OCI-LY3 (cell line): ENCODE data around the gene MAP4.

Source experiments
- H2AFZ ChIP-seq: fragments of 200-600, 300-600 bp; shearing (Covaris generic); 2 replicates; pipeline ENCODE4 v1.6.0; 2014; ENCODE audit warnings: antibody characterized with exemption, low read depth, low read length
- H3K27ac ChIP-seq: fragments of 200-600, 300-600 bp; sonication (generic); 2 replicates; pipeline ENCODE4 v1.5.1; 2014; ENCODE audit warnings: mild to moderate bottlenecking, low read length, moderate library complexity, mixed read lengths
- H3K27me3 ChIP-seq: fragments of 200-600, 300-600 bp; sonication (generic); 2 replicates; pipeline ENCODE4 v1.6.1; 2014; ENCODE audit warnings: low read depth, low read length, mixed read lengths
- H3K36me3 ChIP-seq: fragments of 200-600, 300-600 bp; sonication (generic); replicated peaks from 2 replicates; pipeline ENCODE3; 2014; ENCODE audit warnings: low read depth, low read length, mixed read lengths
- H3K4me1 ChIP-seq: fragments of 300-600, 200-600 bp; sonication (generic); 2 replicates; pipeline ENCODE4 v1.6.1; 2014; ENCODE audit warnings: low read length, mixed read lengths
- H3K4me2 ChIP-seq: fragments of 200-600, 300-600 bp; sonication (generic); 2 replicates; pipeline ENCODE4 v1.6.1; 2014; ENCODE audit warnings: low read length, mixed read lengths
- H3K4me3 ChIP-seq: fragments of 300-600, 200-600 bp; sonication (generic); 2 replicates; pipeline ENCODE4 v1.5.1; 2014; ENCODE audit warnings: antibody characterized with exemption, mild to moderate bottlenecking, low read length, moderate library complexity
- H3K79me2 ChIP-seq: fragments of 300-600, 200-600 bp; shearing (Covaris generic); 2 replicates; pipeline ENCODE4 v1.6.1; 2014; ENCODE audit warnings: mild to moderate bottlenecking, low read length, mixed read lengths
- H3K9ac ChIP-seq: fragments of 300-600, 200-600 bp; shearing (Covaris generic); 2 replicates; pipeline ENCODE4 v1.6.0; 2014; ENCODE audit warnings: mild to moderate bottlenecking, low read length, moderate library complexity
- H3K9me3 ChIP-seq: fragments of 200-600, 300-600 bp; shearing (Covaris generic); 2 replicates; pipeline ENCODE4 v1.6.1; 2014; ENCODE audit warnings: low read length, mixed read lengths; ENCODE audit not compliant: insufficient read depth
- H4K20me1 ChIP-seq: fragments of 200-600, 300-600 bp; sonication (generic); 2 replicates; pipeline ENCODE4 v1.6.1; 2016; ENCODE audit warnings: low read length, mixed read lengths; ENCODE audit not compliant: insufficient read depth
- EZH2phosphoT487 ChIP-seq: fragments of 200-600 bp; shearing (Covaris generic); IDR thresholded peaks from 2 replicates; pipeline ENCODE4 v1.6.1; 2018; ENCODE audit warnings: antibody characterized with exemption, mixed run types, low read depth
- TF ChIP-seq, protein P1 (sequence below): fragments of 200-600, 300-600 bp; sonication (generic); IDR thresholded peaks from 2 replicates; pipeline ENCODE4 v1.5.1; 2014; ENCODE audit warnings: antibody characterized with exemption, low read length, low read depth

The MAP4 gene

DNA sequence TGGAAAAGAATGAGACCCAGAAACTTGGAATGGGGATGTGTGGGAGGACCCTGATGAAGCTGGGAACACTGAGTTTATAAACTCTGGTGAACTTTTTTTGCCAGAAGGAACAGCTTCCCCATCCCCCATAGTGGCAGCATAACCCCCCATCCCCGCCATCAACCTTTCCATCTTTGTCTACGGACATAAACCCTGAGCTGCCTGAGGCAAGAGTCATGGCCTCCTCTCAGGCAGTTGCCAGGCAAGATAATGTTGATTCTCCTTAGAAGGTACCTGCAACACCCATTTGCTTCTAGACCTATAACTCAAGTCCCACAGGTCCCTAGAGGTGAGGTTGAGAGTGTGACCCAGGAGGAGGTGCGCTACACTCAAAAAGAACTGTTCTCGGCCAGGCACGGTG lies 11.5 kb downstream of the MAP4 start:
- no peak overlapping the region for H3K27ac ChIP-seq
- peaks cover 20% of the 10 kb centered on the region for H4K20me1 ChIP-seq
- peaks cover 11% of the 10 kb centered on the region; the same call in 1 of the 2 replicates for H3K79me2 ChIP-seq
- no peaks in the 10 kb centered on the region for H3K27me3 ChIP-seq
- no peak overlapping the region for H3K4me3 ChIP-seq
- H3K9ac ChIP-seq, result no peak overlapping the region
- no peaks in the 10 kb centered on the region for H3K4me1 ChIP-seq
- no peaks in the 10 kb centered on the region for H3K36me3 ChIP-seq
- H2AFZ ChIP-seq, result no peak overlapping the region
- TF ChIP-seq, protein P1, sequence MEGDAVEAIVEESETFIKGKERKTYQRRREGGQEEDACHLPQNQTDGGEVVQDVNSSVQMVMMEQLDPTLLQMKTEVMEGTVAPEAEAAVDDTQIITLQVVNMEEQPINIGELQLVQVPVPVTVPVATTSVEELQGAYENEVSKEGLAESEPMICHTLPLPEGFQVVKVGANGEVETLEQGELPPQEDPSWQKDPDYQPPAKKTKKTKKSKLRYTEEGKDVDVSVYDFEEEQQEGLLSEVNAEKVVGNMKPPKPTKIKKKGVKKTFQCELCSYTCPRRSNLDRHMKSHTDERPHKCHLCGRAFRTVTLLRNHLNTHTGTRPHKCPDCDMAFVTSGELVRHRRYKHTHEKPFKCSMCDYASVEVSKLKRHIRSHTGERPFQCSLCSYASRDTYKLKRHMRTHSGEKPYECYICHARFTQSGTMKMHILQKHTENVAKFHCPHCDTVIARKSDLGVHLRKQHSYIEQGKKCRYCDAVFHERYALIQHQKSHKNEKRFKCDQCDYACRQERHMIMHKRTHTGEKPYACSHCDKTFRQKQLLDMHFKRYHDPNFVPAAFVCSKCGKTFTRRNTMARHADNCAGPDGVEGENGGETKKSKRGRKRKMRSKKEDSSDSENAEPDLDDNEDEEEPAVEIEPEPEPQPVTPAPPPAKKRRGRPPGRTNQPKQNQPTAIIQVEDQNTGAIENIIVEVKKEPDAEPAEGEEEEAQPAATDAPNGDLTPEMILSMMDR, result no peak
- no peak for TF ChIP-seq EZH2phosphoT487
- no peaks in the 10 kb centered on the region for H3K9me3 ChIP-seq
- H3K4me2 ChIP-seq, result no peak overlapping the region

GRCh38 chr3:48002787-48003186 lies 13.4 kb downstream of the MAP4 start:
- H3K4me3 ChIP-seq, result no peak overlapping the region
- no peak overlapping the region for H3K27ac ChIP-seq
- H3K36me3 ChIP-seq, result no peaks in the 10 kb centered on the region
- peaks cover 25% of the 10 kb centered on the region for H4K20me1 ChIP-seq
- H2AFZ ChIP-seq, result no peak overlapping the region
- no peak overlapping the region for H3K9ac ChIP-seq
- TF ChIP-seq, protein P1, result no peak
- no peak for TF ChIP-seq EZH2phosphoT487
- no peaks in the 10 kb centered on the region for H3K9me3 ChIP-seq
- H3K4me2 ChIP-seq, result no peak overlapping the region
- peaks cover 6% of the 10 kb centered on the region for H3K79me2 ChIP-seq
- no peaks in the 10 kb centered on the region for H3K4me1 ChIP-seq
- H3K27me3 ChIP-seq, result no peaks in the 10 kb centered on the region

GRCh38 chr3:48001991-48002390 lies 14.2 kb downstream of the MAP4 start:
- TF ChIP-seq, protein P1, result no peak
- Histone ChIP-seq H3K9ac (no peak overlapping the region), H2AFZ (no peak overlapping the region), H3K9me3 (no peaks in the 10 kb centered on the region), H4K20me1 (peaks cover 25% of the 10 kb centered on the region), H3K4me1 (no peaks in the 10 kb centered on the region), H3K36me3 (no peaks in the 10 kb centered on the region), H3K27me3 (no peaks in the 10 kb centered on the region), H3K79me2 (peaks cover 6% of the 10 kb centered on the region), H3K4me3 (no peak overlapping the region), H3K4me2 (no peak overlapping the region), H3K27ac (no peak overlapping the region)

GRCh38 chr3:48000212-48000611 lies 16.0 kb downstream of the MAP4 start:
- Histone ChIP-seq H3K4me1 (no peaks in the 10 kb centered on the region), H3K79me2 (peaks cover 19% of the 10 kb centered on the region), H4K20me1 (peaks cover 29% of the 10 kb centered on the region), H3K27ac (no peak overlapping the region), H3K4me3 (no peak overlapping the region), H2AFZ (no peak overlapping the region), H3K27me3 (no peaks in the 10 kb centered on the region), H3K9ac (no peak overlapping the region), H3K9me3 (no peaks in the 10 kb centered on the region), H3K4me2 (no peak overlapping the region), H3K36me3 (peaks cover 2% of the 10 kb centered on the region)
- TF ChIP-seq EZH2phosphoT487, result no peak
- TF ChIP-seq, protein P1, result no peak
